ENCODE results near the gene NDEL1.

Gene NDEL1

DNA sequence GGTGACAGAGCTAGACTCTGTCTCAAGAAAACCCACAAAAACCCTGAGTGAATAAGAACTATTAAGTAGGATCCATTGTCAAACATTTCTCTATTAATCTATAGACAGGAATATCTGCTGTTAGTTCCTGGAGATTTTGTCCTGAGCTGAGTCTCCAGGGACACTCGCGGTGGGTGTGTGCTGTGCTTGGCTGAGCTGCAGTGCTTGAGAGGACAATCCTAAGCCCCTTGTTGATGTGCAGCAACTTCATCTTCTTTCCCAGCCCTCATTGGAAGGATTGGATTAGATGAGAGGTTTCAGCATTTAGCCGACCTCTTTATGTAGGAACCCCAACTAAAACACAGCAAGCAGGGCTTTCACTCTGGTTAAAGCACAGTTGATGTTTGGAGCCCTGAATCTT, 33.3 kb downstream of the NDEL1 start:
- Histone ChIP-seq H3K27ac (ENCODE audit: extremely low read depth, low read depth, low read length) (no peak overlapping the region), H3K4me3 (ENCODE audit: low read depth, low read length) (no peak overlapping the region), H3K9me3 (ENCODE audit: control insufficient read depth, insufficient read depth, low read depth, low read length) (no peaks in the 10 kb centered on the region), H3K36me3 (ENCODE audit: control insufficient read depth in 2 of 2, insufficient read depth in 1 of 2, low read length in 2 of 2) (peaks cover 10 to 83% of the 10 kb centered on the region in 2 experiments), H3K4me1 (ENCODE audit: control insufficient read depth, insufficient read depth, low read length) (no peaks in the 10 kb centered on the region)
- CTCF ChIA-PET: no interaction called here
- POLR2A ChIA-PET: no interaction called here
- TF ChIP-seq ZNF549 (tag by site-specific recombination; IDR thresholded peaks at IDR 0.05): no peak
- TF ChIP-seq KLF7 (tag by site-specific recombination; IDR thresholded peaks at IDR 0.05; ENCODE audit: borderline replicate concordance): no peak
- no peak for TF ChIP-seq SCRT2 (tag by site-specific recombination; IDR thresholded peaks at IDR 0.05)
- TF ChIP-seq ZNF664 (tag by site-specific recombination; IDR thresholded peaks at IDR 0.05): no peak
- no peak for TF ChIP-seq SP2 (tag by site-specific recombination; IDR thresholded peaks at IDR 0.05)

DNA sequence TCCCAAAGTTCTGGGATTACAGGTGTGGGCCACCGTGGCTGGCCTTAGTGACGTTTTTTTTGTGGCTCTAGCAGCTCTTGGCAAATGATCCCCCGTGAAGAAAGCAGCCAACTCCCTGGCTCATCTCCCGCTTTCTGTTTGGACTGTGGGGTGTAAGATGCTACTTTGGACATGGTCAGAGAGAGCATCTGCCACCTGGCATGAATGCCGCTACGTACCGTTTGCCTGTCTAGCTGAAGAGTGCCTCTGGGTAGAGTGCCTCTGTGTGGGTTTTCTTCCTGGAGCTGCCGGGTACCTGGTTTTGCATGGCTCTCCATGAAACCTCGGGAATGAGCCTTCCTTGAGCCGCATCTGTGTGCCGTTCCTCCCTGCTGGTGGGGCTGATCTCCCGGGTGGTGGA, 34.3 kb downstream of the NDEL1 start:
- TF ChIP-seq ZNF23 (tag by site-specific recombination; IDR thresholded peaks at IDR 0.05; ENCODE audit: borderline replicate concordance) (no peak), ZFP41 (tag by site-specific recombination; IDR thresholded peaks at IDR 0.05; ENCODE audit: borderline replicate concordance) (no peak), YY1 (tag by site-specific recombination; IDR thresholded peaks at IDR 0.05) (no peak), ZNF221 (tag by site-specific recombination; IDR thresholded peaks at IDR 0.05; ENCODE audit: borderline replicate concordance) (no peak), IKZF3 (tag by site-specific recombination; IDR thresholded peaks at IDR 0.05) (no peak), ZNF549 (tag by site-specific recombination; IDR thresholded peaks at IDR 0.05) (no peak)
- TF ChIP-seq, protein P1, sequence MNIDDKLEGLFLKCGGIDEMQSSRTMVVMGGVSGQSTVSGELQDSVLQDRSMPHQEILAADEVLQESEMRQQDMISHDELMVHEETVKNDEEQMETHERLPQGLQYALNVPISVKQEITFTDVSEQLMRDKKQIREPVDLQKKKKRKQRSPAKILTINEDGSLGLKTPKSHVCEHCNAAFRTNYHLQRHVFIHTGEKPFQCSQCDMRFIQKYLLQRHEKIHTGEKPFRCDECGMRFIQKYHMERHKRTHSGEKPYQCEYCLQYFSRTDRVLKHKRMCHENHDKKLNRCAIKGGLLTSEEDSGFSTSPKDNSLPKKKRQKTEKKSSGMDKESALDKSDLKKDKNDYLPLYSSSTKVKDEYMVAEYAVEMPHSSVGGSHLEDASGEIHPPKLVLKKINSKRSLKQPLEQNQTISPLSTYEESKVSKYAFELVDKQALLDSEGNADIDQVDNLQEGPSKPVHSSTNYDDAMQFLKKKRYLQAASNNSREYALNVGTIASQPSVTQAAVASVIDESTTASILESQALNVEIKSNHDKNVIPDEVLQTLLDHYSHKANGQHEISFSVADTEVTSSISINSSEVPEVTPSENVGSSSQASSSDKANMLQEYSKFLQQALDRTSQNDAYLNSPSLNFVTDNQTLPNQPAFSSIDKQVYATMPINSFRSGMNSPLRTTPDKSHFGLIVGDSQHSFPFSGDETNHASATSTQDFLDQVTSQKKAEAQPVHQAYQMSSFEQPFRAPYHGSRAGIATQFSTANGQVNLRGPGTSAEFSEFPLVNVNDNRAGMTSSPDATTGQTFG (tag by site-specific recombination; IDR thresholded peaks at IDR 0.05; ENCODE audit: borderline replicate concordance): no peak
- TF ChIP-seq, protein P2, sequence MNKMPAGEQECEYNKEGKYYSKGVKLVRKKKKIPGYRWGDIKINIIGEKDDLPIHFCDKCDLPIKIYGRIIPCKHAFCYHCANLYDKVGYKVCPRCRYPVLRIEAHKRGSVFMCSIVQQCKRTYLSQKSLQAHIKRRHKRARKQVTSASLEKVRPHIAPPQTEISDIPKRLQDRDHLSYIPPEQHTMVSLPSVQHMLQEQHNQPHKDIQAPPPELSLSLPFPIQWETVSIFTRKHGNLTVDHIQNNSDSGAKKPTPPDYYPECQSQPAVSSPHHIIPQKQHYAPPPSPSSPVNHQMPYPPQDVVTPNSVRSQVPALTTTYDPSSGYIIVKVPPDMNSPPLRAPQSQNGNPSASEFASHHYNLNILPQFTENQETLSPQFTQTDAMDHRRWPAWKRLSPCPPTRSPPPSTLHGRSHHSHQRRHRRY (tag by site-specific recombination; IDR thresholded peaks at IDR 0.05): no peak
- CTCF ChIA-PET: no interaction called here
- POLR2A ChIA-PET: no interaction called here
- Histone ChIP-seq H3K27ac (ENCODE audit: extremely low read depth, low read depth, low read length) (no peak overlapping the region), H3K4me3 (ENCODE audit: low read depth, low read length) (no peak overlapping the region), H3K36me3 (ENCODE audit: control insufficient read depth in 2 of 2, insufficient read depth in 1 of 2, low read length in 2 of 2) (peaks cover 18 to 83% of the 10 kb centered on the region in 2 experiments), H3K4me1 (ENCODE audit: control insufficient read depth, insufficient read depth, low read length) (no peaks in the 10 kb centered on the region), H3K9me3 (ENCODE audit: control insufficient read depth, insufficient read depth, low read depth, low read length) (no peaks in the 10 kb centered on the region)

- POLR2A ChIA-PET: interaction anchor here (0.6 kb wide), 1 partner anchor 96 kb away, joined by 3 read pairs; no protein-coding TSS in a partner anchor
- CTCF ChIA-PET: no interaction called here
- H3K4me3 ChIP-seq (ENCODE audit: low read depth, low read length): no peak overlapping the region
- H3K4me1 ChIP-seq (ENCODE audit: control insufficient read depth, insufficient read depth, low read length): no peaks in the 10 kb centered on the region
- TF ChIP-seq ZNF211 (tag by site-specific recombination; IDR thresholded peaks at IDR 0.05; ENCODE audit: low read depth) (no peak), RBAK (tag by site-specific recombination; IDR thresholded peaks at IDR 0.05) (no peak), OVOL3 (tag by site-specific recombination; IDR thresholded peaks at IDR 0.05) (no peak), BCL11A (tag by site-specific recombination; IDR thresholded peaks at IDR 0.05; ENCODE audit: low read depth) (no peak), ZNF48 (tag by site-specific recombination; IDR thresholded peaks at IDR 0.05) (no peak), ZNF133 (tag by site-specific recombination; IDR thresholded peaks at IDR 0.05) (no peak), ZNF341 (tag by site-specific recombination; IDR thresholded peaks at IDR 0.05; ENCODE audit: low read depth) (no peak), ZNF223 (tag by site-specific recombination; IDR thresholded peaks at IDR 0.05) (no peak), ZSCAN23 (tag by site-specific recombination; IDR thresholded peaks at IDR 0.05) (no peak), YY2 (tag by site-specific recombination; IDR thresholded peaks at IDR 0.05) (no peak)
- no peak overlapping the region for H3K27ac ChIP-seq (ENCODE audit: extremely low read depth, low read depth, low read length)
- H3K36me3 ChIP-seq (ENCODE audit: control insufficient read depth in 2 of 2, insufficient read depth in 1 of 2, low read length in 2 of 2): peaks cover 22 to 83% of the 10 kb centered on the region in 2 experiments
- no peaks in the 10 kb centered on the region for H3K9me3 ChIP-seq (ENCODE audit: control insufficient read depth, insufficient read depth, low read depth, low read length)
Measured at GRCh38 chr17:8470447-8471047, 34.9 kb downstream of the NDEL1 start.

Measured in HEK293 (cell line).